ENCODE measurements around the gene RALY. TPM values are rescaled to one million over a fixed set of nuclear protein-coding genes. Genes with fewer than 3 reads are reported as not detected.

RALY gene
- total RNA-seq, 1 experiment from 2014 or later, result 162 TPM

DNA sequence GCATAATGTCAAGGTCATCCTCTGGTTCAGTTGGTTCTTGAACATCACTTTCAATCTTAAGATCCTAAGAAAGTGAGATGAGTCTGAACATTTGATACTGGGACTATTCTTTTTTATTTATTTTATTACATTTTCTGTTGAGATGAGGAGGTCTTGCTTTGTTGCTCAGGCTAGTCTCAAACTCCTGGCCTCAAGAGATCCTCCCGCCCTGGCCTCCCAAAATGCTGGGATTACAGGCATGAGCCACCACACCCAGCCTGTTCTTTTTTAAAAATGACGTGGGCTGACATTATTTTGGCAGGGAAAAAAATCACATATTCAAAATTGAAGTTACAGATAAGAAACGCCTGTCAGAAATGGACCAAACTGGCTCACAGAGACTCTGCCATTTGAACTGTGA is 104.9 kb downstream of the RALY start:
- peaks cover 100% of the 10 kb centered on the region for H3K36me3 ChIP-seq

DNA sequence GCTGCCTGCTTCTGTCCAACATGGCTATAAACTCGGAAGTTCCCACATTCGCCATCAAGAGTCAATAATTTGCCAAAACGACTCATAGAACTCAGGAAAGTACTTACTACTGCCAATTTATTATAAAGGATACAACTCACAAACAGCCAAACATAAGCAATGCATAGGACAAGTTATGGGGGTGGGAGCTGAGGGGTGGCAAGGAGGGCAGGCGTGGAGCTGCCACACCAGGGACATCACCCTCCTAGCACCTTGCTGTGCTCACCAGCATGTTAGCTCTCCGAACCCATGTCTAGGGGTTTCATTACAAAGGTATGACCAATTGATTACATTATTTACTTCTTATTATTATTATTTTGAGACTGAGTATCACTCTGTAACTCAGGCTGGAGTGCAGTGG is 106.0 kb downstream of the RALY start:
- H3K9me3 ChIP-seq (replicated peaks), result no peaks in the 10 kb centered on the region
- no peak for DNase-seq
- H3K27ac ChIP-seq, result no peak overlapping the region
- peaks cover 100% of the 10 kb centered on the region for H3K36me3 ChIP-seq
- no peak overlapping the region for H3K4me3 ChIP-seq
- H3K4me1 ChIP-seq, result no peaks in the 10 kb centered on the region; the same call in 1 of the 2 replicates
- H3K27me3 ChIP-seq, result no peaks in the 10 kb centered on the region

More for the DNA sequence above, 104.9 kb downstream of the RALY start:
- DNase-seq, result no peak
- Histone ChIP-seq H3K4me1 (no peaks in the 10 kb centered on the region; the same call in 1 of the 2 replicates), H3K27me3 (no peaks in the 10 kb centered on the region), H3K27ac (no peak overlapping the region), H3K4me3 (no peak overlapping the region), H3K9me3 (replicated peaks) (no peaks in the 10 kb centered on the region)

DNA sequence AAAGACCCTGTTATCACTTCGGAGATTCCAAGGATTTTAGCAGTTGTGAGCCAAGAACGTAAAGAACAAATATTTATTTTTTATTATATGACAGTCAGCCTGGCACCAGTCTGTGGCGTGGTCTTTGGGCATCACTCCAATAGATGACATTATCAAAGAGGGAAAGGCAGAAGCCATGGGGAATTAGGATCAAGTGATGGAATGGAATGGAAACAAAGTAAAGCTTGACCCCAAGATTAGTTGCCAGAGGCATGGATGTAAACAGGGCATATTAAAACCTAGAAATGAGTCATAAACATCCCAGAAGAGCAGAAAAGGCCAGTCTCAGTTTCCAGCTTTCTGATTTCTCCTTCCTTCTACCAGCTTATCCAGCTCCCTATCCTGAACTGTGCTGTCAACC is 106.9 kb downstream of the RALY start:
- no peak overlapping the region for H3K27ac ChIP-seq
- no peaks in the 10 kb centered on the region for H3K9me3 ChIP-seq (replicated peaks)
- DNase-seq, result no peak
- no peaks in the 10 kb centered on the region; the same call in 1 of the 2 replicates for H3K4me1 ChIP-seq
- no peaks in the 10 kb centered on the region for H3K27me3 ChIP-seq
- peaks cover 100% of the 10 kb centered on the region for H3K36me3 ChIP-seq
- no peak overlapping the region for H3K4me3 ChIP-seq

DNA sequence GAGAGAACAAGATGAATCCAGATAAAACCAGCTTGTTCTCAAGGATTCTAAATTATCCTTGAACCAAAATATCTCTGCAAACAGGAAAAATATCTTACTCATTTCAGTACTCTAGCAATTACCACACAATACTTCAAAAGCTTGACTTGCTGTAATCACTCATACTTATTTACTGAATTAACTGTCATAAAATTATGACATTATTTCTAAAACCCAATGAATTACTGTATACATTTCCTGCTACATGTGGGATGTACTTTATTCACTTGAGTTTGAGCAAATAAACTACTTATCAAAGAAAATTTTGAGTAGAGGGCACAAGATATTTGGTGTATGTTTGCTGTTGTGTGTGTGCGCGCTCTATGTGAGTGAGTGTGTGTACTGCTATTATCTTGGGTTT is 108.6 kb downstream of the RALY start:
- H3K36me3 ChIP-seq, result peaks cover 87% of the 10 kb centered on the region
- H3K9me3 ChIP-seq (replicated peaks), result no peaks in the 10 kb centered on the region
- no peak overlapping the region for H3K4me3 ChIP-seq
- H3K27me3 ChIP-seq, result no peaks in the 10 kb centered on the region
- DNase-seq, result no peak
- H3K27ac ChIP-seq, result no peak overlapping the region
- H3K4me1 ChIP-seq, result no peaks in the 10 kb centered on the region; the same call in 1 of the 2 replicates

DNA sequence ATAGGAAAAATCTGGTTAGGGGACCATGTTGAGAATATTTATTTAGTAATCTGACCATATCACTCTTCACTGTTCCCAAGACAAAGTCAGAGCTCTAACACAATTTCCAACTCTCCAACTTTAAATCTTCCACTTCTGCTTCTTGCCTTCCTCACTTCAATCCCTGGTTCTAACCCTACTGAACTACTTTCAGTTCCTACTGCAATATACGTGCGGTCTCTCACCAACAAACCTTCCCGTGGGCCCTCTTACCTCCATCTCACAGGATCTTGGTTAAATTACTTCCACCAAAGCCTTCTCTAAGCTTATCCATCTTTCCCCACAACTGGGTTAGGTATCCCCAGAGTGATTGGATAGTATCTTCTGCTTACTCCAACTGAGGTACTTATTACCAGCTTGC is 110.3 kb downstream of the RALY start:
- no peak overlapping the region for H3K4me3 ChIP-seq
- no peak overlapping the region for H3K27ac ChIP-seq
- no peaks in the 10 kb centered on the region; the same call in 1 of the 2 replicates for H3K4me1 ChIP-seq
- no peaks in the 10 kb centered on the region for H3K9me3 ChIP-seq (replicated peaks)
- H3K27me3 ChIP-seq, result no peaks in the 10 kb centered on the region
- DNase-seq, result no peak
- peaks cover 76% of the 10 kb centered on the region for H3K36me3 ChIP-seq

DNA sequence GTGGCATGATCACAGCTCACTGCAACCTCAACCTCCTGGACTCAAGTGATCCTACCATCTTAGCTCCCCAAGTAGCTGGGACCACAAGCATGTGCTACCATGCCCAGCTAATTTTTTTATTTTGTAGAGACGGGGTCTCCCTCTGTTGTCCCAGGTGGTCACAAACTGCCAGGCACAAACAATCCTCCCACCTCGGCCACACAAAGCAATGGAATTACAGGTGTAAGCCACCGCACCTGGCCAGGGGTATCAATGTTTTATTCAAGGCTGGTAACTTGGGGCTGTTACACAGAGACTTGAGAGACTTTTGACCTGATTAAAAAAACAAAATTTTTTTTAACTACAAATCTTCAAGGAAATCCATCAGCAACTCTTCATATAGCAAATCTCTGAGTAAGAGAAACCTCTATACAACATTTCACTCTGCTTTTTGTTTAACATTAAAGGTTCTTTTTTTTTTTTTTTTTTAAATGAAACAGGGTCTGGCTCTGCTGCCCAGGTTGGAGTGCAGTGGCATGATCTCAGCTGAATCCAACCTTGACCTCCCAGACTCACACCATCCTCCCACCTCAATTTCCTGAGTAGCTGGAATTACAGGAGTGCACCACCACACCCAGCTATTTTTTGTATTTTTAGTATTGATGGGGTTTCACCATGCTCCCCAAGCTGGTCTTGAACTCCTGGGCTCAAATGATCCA is 112.4 kb downstream of the RALY start:
- H3K36me3 ChIP-seq, result peaks cover 60% of the 10 kb centered on the region

DNA sequence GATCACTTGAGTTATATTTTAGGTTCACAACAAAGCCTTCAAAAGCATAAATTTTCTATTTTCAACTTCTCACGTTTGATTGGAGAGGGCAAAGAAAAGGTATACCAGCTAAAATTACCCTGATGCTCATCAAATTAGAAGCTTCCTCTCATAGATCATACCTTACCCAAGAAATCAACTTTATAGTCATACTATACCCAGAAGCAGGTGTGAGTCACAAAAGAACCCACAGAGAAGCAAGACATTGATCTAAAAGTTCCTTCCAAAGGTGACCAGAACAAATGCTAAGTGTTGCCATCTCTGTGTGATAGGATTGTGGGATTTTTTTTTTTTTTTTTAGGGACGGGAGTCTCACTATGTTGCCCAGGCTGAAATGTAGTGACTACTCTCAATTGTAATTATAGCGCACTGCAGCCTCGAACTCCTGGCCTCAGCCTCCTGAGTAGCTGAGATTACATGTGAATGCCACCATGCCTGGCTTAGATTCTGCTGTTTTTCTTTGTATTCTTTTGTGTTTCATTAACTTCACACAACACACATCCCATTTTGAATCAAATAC is 115.0 kb downstream of the RALY start:
- no peaks in the 10 kb centered on the region for H3K27me3 ChIP-seq
- peaks cover 6% of the 10 kb centered on the region; the same call in 1 of the 2 replicates for H3K4me1 ChIP-seq
- no peak for DNase-seq
- H3K4me3 ChIP-seq, result no peak overlapping the region
- no peak overlapping the region for H3K27ac ChIP-seq
- no peaks in the 10 kb centered on the region for H3K9me3 ChIP-seq (replicated peaks)
- H3K36me3 ChIP-seq, result peaks cover 35% of the 10 kb centered on the region

More for the DNA sequence above, 112.4 kb downstream of the RALY start:
- no peaks in the 10 kb centered on the region for H3K27me3 ChIP-seq
- no peak overlapping the region for H3K4me3 ChIP-seq
- no peak for DNase-seq
- no peaks in the 10 kb centered on the region for H3K9me3 ChIP-seq (replicated peaks)
- H3K4me1 ChIP-seq, result peaks cover 6% of the 10 kb centered on the region; the same call in 1 of the 2 replicates
- H3K27ac ChIP-seq, result no peak overlapping the region

DNA sequence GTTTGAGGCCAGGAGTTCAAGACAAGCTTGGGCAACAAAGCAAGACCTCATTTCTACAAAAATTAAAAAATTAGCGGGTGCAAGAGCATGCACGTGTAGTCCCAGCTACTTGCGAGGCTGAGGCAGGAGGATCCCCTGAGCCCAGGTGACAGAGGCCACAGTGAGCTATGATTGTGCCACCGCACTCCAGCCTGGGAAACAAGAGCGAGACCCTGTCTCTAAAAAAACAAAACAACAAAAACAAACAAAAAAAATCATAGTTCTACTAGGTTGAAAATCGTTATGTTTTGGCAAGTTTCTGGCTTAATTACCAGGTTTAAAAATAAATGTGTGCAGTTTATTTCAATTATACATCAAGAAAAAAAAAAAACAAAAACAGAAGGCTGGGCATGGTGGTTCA is 115.7 kb downstream of the RALY start:
- no peak for DNase-seq
- Histone ChIP-seq H3K36me3 (peaks cover 27% of the 10 kb centered on the region), H3K9me3 (replicated peaks) (no peaks in the 10 kb centered on the region), H3K4me3 (no peak overlapping the region), H3K27me3 (no peaks in the 10 kb centered on the region), H3K27ac (no peak overlapping the region), H3K4me1 (peaks cover 6% of the 10 kb centered on the region; the same call in 1 of the 2 replicates)

DNA sequence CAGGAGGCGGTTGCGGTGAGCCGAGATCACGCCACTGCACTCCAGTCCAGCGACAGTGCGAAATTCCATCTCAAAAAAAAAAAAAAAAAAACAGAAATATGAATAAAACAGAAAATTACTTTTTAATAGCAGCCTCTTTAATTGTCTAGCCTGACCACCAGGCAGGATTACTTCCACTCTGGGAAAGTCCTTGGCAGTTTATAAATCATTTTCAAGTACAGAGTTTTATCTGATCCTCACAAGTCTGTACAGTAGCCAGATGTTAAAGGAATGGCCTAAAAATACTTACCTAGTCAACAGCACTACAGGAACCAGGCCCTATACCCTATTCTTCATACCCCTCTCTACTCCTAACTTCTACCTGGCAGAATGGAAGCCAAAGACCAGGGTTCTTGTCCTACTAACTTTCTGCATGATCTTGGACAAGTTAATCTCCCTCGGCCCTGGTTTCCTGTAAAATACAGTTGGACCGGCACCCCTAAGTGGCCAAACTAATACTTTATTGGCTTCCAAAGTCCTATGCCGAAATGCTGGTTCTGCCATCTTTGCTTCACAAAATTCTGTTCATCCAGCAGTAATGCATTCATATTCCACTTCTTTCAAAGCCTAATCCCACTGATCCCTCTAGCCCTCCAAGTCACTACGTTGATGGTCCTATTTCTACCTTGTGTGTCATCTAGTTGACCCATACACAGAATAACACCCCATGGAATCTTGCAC is 116.5 kb downstream of the RALY start:
- Histone ChIP-seq H3K4me1 (peaks cover 6% of the 10 kb centered on the region; the same call in 1 of the 2 replicates), H3K27ac (no peak overlapping the region), H3K9me3 (replicated peaks) (no peaks in the 10 kb centered on the region), H3K27me3 (no peaks in the 10 kb centered on the region), H3K4me3 (peak overlapping the region; percentile 85), H3K36me3 (peaks cover 20% of the 10 kb centered on the region)
- DNase-seq, result no peak

DNA sequence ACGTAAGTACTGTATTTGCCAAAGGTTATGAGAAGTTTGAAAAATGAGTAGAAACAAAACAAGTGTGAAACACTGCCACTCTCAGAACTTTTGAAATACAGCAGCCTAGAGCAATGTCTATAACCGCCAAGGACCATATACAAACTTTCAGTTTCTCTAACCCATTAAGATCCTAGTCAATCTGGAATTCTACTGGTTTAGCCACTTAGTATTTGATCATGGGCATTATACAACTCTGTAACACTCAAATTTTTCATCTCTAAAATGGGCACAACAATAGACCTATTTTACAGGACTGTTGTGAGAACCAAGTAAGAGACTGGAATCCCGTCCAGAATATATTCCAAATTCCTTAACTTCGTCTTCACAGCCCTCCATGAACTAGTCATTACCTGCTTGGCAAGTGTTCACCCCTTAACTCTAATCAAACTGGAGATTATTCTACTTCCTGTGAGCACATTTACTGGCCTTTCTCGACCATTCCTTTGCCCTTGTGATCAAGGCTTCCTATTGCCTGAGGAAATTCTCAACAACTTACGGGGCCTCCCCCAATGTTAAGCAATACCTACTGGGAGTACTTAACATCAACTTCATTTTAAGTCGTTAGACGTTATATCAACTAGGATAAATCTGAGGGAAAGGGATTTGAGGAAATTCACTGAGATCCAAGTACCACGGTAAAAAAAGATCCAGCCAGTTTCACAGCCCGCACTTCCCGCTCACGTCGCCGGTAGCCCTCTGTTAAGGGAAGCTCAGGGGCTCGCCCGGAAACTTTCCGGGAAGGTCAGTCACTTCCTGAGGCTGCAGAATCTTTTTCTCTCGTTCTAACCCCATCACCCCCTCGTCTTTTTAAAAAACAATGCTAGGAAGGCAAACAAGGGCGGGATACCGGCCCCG is 117.3 kb downstream of the RALY start:
- DNase-seq, result peak in 1 of 2 experiments; percentile 47
- Histone ChIP-seq H3K27ac (peak overlapping the region; percentile 91), H3K4me3 (peak overlapping the region; percentile 85)

DNA sequence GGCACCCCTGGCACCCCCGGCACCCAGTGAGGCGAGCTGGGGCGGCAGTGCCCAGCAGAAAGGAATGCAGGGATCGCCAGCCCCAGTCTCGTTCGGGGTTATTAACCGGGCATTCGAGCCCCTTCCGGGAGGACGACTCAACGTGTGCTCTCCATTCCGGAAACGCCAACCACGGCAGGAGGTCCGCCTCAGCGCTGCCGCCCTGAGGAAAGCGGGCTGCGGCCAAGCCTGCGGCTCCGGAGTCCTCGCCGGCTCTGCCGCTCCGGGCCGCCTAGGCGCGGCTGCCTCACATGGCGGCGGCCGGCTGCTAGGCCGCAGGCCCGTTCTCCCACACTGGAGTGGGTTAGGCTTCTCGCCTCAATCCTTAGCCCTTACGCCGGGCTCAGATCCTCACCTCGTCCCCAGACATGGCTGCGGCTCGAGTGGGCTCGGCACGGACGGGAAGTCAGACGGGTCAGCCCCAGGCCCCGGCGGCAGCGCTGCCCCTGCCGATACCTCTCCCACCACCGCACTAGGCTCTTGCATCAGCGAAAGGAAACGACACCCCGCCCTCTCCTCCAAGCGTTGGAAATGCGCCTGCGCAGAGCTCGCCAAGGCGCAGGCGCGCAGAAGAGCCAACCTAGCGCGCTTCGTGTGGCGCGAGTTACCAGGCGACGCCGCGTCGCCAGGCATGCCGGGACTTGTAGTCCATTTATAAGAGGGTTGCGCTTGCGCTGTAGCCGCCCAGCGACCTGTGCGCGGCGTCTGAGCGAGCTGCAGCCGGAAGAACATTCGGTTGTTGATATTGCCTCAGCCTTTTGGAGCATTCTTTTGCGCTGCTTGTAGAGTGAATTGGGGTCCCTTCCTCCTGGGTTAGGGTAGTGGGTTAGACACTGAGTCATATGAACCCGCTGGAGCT is 118.2 kb downstream of the RALY start, which contains the start of gene EIF2S2:
Gene EIF2S2 (minus strand): TSS at position 542 of the 898 bp plus-strand sequence. CDS start 133 bp downstream, at position 409.
- peaks cover 11% of the 10 kb centered on the region for H3K36me3 ChIP-seq
- peak within 1 kb of the TSS; percentile 91 for H3K27ac ChIP-seq
- H3K27me3 ChIP-seq, result no peaks in the 10 kb centered on the region
- no peaks in the 10 kb centered on the region for H3K9me3 ChIP-seq (replicated peaks)
- DNase-seq, result peak; percentile 99 to 100
- H3K4me3 ChIP-seq, result peak within 1 kb of the TSS; percentile 85
- peaks cover 6% of the 10 kb centered on the region; the same call in 1 of the 2 replicates for H3K4me1 ChIP-seq

More for the DNA sequence above, 117.3 kb downstream of the RALY start:
- H3K4me1 ChIP-seq, result peaks cover 6% of the 10 kb centered on the region; the same call in 1 of the 2 replicates
- no peaks in the 10 kb centered on the region for H3K27me3 ChIP-seq
- H3K36me3 ChIP-seq, result peaks cover 12% of the 10 kb centered on the region
- H3K9me3 ChIP-seq (replicated peaks), result no peaks in the 10 kb centered on the region

DNA sequence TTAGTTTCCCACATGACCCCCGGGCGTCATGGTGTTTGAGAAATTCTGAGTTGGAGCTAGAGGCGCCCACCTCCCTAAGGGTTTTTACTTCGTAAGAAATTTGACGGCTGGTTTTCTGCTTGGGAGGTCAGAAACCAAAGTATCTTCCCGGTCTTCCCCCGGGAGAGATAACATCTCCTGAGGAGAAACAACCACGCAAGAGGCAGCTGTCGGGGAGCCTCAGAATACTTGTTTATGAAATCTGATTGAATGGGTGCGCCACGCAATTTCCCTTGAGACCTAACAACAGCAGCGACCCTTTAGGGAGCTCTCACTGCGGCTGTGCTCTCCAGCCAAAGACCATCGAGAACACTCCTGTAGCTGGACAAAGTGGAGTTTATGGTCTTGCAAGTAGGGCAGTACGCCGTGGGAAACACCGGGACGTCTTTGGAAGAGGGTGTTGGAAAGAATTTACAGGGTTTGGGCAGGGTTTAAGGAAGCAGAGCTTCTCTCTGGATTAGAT is 118.9 kb downstream of the RALY start:
- DNase-seq, result peak; percentile 71 to 83
- peaks cover 11% of the 10 kb centered on the region for H3K36me3 ChIP-seq
- peak overlapping the region; percentile 85 for H3K4me3 ChIP-seq
- no peaks in the 10 kb centered on the region for H3K9me3 ChIP-seq (replicated peaks)
- H3K27me3 ChIP-seq, result no peaks in the 10 kb centered on the region
- peak overlapping the region; percentile 91 for H3K27ac ChIP-seq
- H3K4me1 ChIP-seq, result peaks cover 6% of the 10 kb centered on the region; the same call in 1 of the 2 replicates

DNA sequence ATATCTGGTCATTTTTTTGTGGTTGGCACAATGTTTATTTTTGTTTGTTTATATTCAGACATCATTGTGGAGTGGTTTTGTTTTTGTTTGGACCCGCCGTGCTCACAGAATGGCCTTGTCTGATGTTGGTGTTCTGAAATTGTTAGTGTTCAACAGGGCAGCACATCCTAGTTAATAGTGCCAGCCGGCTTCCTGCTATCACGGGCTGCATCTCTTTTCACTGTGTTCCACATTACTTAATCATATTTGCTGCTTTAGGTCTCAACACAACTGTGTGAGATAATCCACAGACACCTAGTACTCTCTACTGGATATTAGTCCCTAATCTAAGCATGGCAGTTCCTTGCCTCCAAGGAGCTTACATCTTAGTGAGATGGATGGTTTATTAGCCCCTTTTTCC is 121.1 kb downstream of the RALY start:
- no peak overlapping the region for H3K27ac ChIP-seq
- DNase-seq, result no peak

More for the DNA sequence above, 121.1 kb downstream of the RALY start:
- no peak overlapping the region for H3K4me3 ChIP-seq
- H3K9me3 ChIP-seq (replicated peaks), result no peaks in the 10 kb centered on the region
- H3K27me3 ChIP-seq, result no peaks in the 10 kb centered on the region
- no peaks in the 10 kb centered on the region for H3K36me3 ChIP-seq
- H3K4me1 ChIP-seq, result peaks cover 6% of the 10 kb centered on the region; the same call in 1 of the 2 replicates

Measured in SJCRH30 (cell line).